Neural cell (in vitro differentiated cells): ENCODE measurements around the gene PORCN.

Source experiments
- CTCF ChIP-seq: fragments of 450-650 bp; IDR thresholded peaks from 2 replicates; pipeline ENCODE4 v1.5.1; 2014; ENCODE audit warnings: antibody characterized with exemption, mild to moderate bottlenecking, moderate library complexity; ENCODE audit not compliant: poor library complexity, severe bottlenecking
- EP300 ChIP-seq: fragments of 450-650 bp; conservative IDR thresholded peaks from 2 replicates; pipeline ENCODE4 v1.6.1; 2014; ENCODE audit warnings: antibody characterized with exemption, mild to moderate bottlenecking, moderate library complexity; ENCODE audit not compliant: poor library complexity, severe bottlenecking
- MXI1 ChIP-seq: fragments of 450-650 bp; conservative IDR thresholded peaks from 2 replicates; pipeline ENCODE4 v1.6.1; 2014; ENCODE audit warnings: antibody characterized with exemption, mild to moderate bottlenecking; ENCODE audit not compliant: poor library complexity, severe bottlenecking
- POLR2AphosphoS5 ChIP-seq: IDR thresholded peaks from 2 replicates; pipeline ENCODE4 v1.6.1; 2012
- REST ChIP-seq: IDR thresholded peaks from 2 replicates; pipeline ENCODE4 v1.6.1; 2012; ENCODE audit warnings: borderline replicate concordance
- SMC3 ChIP-seq: fragments of 450-650 bp; conservative IDR thresholded peaks from 2 replicates; pipeline ENCODE4 v1.6.1; 2014; ENCODE audit warnings: antibody characterized with exemption, mild to moderate bottlenecking, moderate library complexity; ENCODE audit not compliant: poor library complexity

- TF ChIP-seq REST (no peak), CTCF (no peak), EP300 (no peak), POLR2AphosphoS5 (no peak), SMC3 (no peak), MXI1 (no peak)
Observed at GRCh38 chrX:48477960-48478755, 30.6 kb upstream of the PORCN start.
